HepG2 (cell line): ENCODE measurements around the gene NEDD4L.

ENCODE experiments used
- CTCF ChIP-seq: sonication (generic); formaldehyde crosslinking; IDR thresholded peaks from 2 replicates; pipeline ENCODE4 v1.5.0; 2020; ENCODE audit warnings: mild to moderate bottlenecking, missing genetic modification reagents, moderate library complexity
- FOXM1 ChIP-seq: sonication (generic); formaldehyde crosslinking; IDR thresholded peaks from 2 replicates; pipeline ENCODE4 v1.5.0; 2020; ENCODE audit warnings: missing genetic modification reagents
- KLF15 ChIP-seq: sonication (generic); formaldehyde crosslinking; IDR thresholded peaks from 2 replicates; pipeline ENCODE4 v1.8.1; 2023; ENCODE audit warnings: borderline replicate concordance, mild to moderate bottlenecking, inconsistent platforms, missing genetic modification reagents, mixed read lengths
- PAX8 ChIP-seq: sonication (generic); formaldehyde crosslinking; IDR thresholded peaks from 2 replicates; pipeline ENCODE4 v1.8.0; 2022; ENCODE audit warnings: mild to moderate bottlenecking, missing genetic modification reagents, borderline replicate concordance
- SP1 ChIP-seq, 2 experiments: fragments of 450-650 bp in 1 of 2; sonication (generic) in 1 of 2; formaldehyde crosslinking in 1 of 2; IDR thresholded peaks; 2 replicates each; pipeline versions ENCODE4 v1.4.0 to v1.6.1; 2016 to 2020; ENCODE audit warnings: missing genetic modification reagents in 1 of 2
- TARDBP ChIP-seq: sonication (generic); formaldehyde crosslinking; IDR thresholded peaks from 2 replicates; pipeline ENCODE4 v1.8.0; 2022; ENCODE audit warnings: mild to moderate bottlenecking, missing genetic modification reagents
- TOE1 ChIP-seq: sonication (generic); formaldehyde crosslinking; IDR thresholded peaks from 2 replicates; pipeline ENCODE4 v1.4.0; 2020; ENCODE audit warnings: mild to moderate bottlenecking, missing genetic modification reagents
- ZNF530 ChIP-seq: sonication (generic); formaldehyde crosslinking; IDR thresholded peaks from 2 replicates; pipeline ENCODE4 v1.5.0; 2020; ENCODE audit warnings: low read depth, mild to moderate bottlenecking, missing genetic modification reagents
- ZNF839 ChIP-seq: sonication (generic); formaldehyde crosslinking; IDR thresholded peaks from 2 replicates; pipeline ENCODE4 v1.4.0; 2020; ENCODE audit warnings: missing genetic modification reagents, mild to moderate bottlenecking, borderline replicate concordance

GRCh38 chr18:58097121-58097906 lies 53.3 kb downstream of the NEDD4L start:
- TF ChIP-seq CTCF (CRISPR knock-in tag) (no peak), ZNF839 (CRISPR knock-in tag) (no peak), ZNF530 (CRISPR knock-in tag) (no peak), KLF15 (CRISPR knock-in tag) (no peak), SP1 (IDR thresholded peaks at IDR 0.05) (no peak), SP1 (CRISPR knock-in tag; IDR thresholded peaks at IDR 0.05) (no peak), PAX8 (CRISPR knock-in tag) (no peak), TOE1 (CRISPR knock-in tag) (no peak), TARDBP (CRISPR knock-in tag) (no peak), FOXM1 (no peak)
